Testis (tissue), 3 donors: ENCODE measurements around the gene ZPR1. TPM values are rescaled to one million over a fixed set of nuclear protein-coding genes. Genes with fewer than 3 reads are reported as not detected.

Experiments
- DNase-seq: peaks from one replicate; pipeline ENCODE4 v3.0.0-alpha.2; 2019
- H3K27ac ChIP-seq, 2 donors: fragments of 200-600 bp; sonication (generic); one replicate each; pipeline ENCODE4 v1.5.1; 2019
- H3K27me3 ChIP-seq: fragments of 200-600 bp; sonication (generic); one replicate; pipeline ENCODE4 v1.5.1; 2019
- H3K36me3 ChIP-seq: fragments of 200-600 bp; sonication (generic); one replicate; pipeline ENCODE4 v1.5.1; 2017; ENCODE audit warnings: low read depth; ENCODE audit errors: missing control alignments
- H3K4me1 ChIP-seq: fragments of 200-600 bp; sonication (generic); one replicate; pipeline ENCODE4 v1.5.1; 2019
- H3K4me3 ChIP-seq, 2 donors: fragments of 200-600 bp; sonication (generic); one replicate each; pipeline ENCODE4 v1.5.1; 2017 to 2019
- H3K9me3 ChIP-seq: fragments of 200-600 bp; sonication (generic); one replicate; pipeline ENCODE4 v1.5.1; 2017
- CTCF ChIP-seq, 3 experiments: fragments of 450-650 bp in 2 of 3; fragments of 200-600 bp in 1 of 3; sonication (generic) in 1 of 3; IDR thresholded peaks; one replicate each; pipeline ENCODE4 v1.5.1; 2016 to 2019; ENCODE audit warnings: antibody characterized with exemption in 3 of 3, mild to moderate bottlenecking in 2 of 3, moderate library complexity in 1 of 3
- POLR2A ChIP-seq: fragments of 450-650 bp; IDR thresholded peaks from one replicate; pipeline ENCODE4 v1.6.1; 2017; ENCODE audit warnings: antibody characterized with exemption, mild to moderate bottlenecking, moderate library complexity
- WGBS, 2 donors: methylation state at CpG; one replicate each; pipeline ENCODE4 v1.1.5; 2018; 5-methylcytosine and 5-hydroxymethylcytosine counted together
- intact Hi-C: fragments of 100-400 bp; cut with DNase I; formaldehyde crosslinking; loops from one replicate; pipeline ENCODE4 v1.15.1; 2023; ENCODE audit warnings: low total_unique reads
- polyA plus RNA-seq: library from polyadenylated mRNA; stranded (reverse); fragments of 350-450 nt; fragmentation: Illumina TruSeq; extraction: RNeasy Lipid Tissue Mini Kit (QIAGEN cat#74804); gene quantifications from one replicate; pipeline ENCODE4 v1.2.3, GENCODE V29; 2014; ENCODE audit warnings: low read depth, low replicate concordance; ENCODE audit not compliant: insufficient read depth
- total RNA-seq, 2 donors: library from RNA; depleted of rRNA; stranded (reverse); fragments of >200 nt; gene quantifications; one replicate each; pipeline ENCODE4 v1.2.3, GENCODE V29; 2016

The ZPR1 gene
- total and polyA plus RNA-seq, 3 donors from 2014 or later, result 44.4 to 138 (median 68.0) TPM

GRCh38 chr11:116733043-116733755 lies 54.6 kb downstream of the ZPR1 start:
- no peaks in the 10 kb centered on the region for H3K9me3 ChIP-seq
- no peak for DNase-seq
- TF ChIP-seq POLR2A, result no peak
- no peak for TF ChIP-seq CTCF (IDR thresholded peaks at IDR 0.05)
- no peaks in the 10 kb centered on the region for H3K4me1 ChIP-seq
- 49 to 70% methylated on average over 10 of the region's 10 CpGs for WGBS, 2 donors
- intact Hi-C loops, result no loop called here
- H3K4me3 ChIP-seq, result no peak overlapping the region
- no peak overlapping the region for H3K27ac ChIP-seq
- no peaks in the 10 kb centered on the region for H3K36me3 ChIP-seq
- no peaks in the 10 kb centered on the region for H3K27me3 ChIP-seq

GRCh38 chr11:116732271-116733042 lies 55.4 kb downstream of the ZPR1 start:
- 22 to 26% methylated on average over 20 to 25 of the region's 25 CpGs for WGBS, 2 donors
- peak; percentile 84 for DNase-seq
- TF ChIP-seq POLR2A (no peak), CTCF (IDR thresholded peaks at IDR 0.05) (peak; percentile 37 to 85 (median 69))
- Histone ChIP-seq H3K9me3 (no peaks in the 10 kb centered on the region), H3K4me1 (no peaks in the 10 kb centered on the region), H3K4me3 (peak overlapping the region in 1 of 2 donors; percentile 14), H3K36me3 (no peaks in the 10 kb centered on the region), H3K27me3 (no peaks in the 10 kb centered on the region), H3K27ac (no peak overlapping the region)
- intact Hi-C loops, result no loop called here

DNA sequence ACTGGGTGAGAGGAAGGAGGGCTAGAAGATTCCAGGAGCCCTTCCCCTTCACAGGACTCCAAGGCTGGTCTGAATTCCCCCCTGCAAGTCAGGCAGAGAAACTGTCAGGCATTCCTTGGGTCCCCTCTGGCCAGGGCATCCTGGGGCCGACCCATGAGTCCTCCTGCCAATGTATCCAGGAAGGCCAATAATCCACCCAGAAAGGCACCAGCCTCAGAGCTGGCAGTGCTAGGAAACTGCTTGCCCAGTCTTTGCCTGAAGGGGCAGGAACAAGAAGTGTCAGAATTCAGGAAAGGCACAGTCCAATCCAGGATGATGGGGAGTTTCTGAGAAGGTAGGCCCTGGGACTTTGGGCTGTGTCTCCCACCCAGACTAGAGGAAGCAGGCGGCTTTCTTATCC lies 56.0 kb downstream of the ZPR1 start:
- H3K27ac ChIP-seq, result no peak overlapping the region
- intact Hi-C loops, result no loop called here
- H3K36me3 ChIP-seq, result no peaks in the 10 kb centered on the region
- no peak for TF ChIP-seq CTCF (IDR thresholded peaks at IDR 0.05)
- TF ChIP-seq POLR2A, result no peak
- DNase-seq, result no peak
- peak overlapping the region in 1 of 2 donors; percentile 14 for H3K4me3 ChIP-seq
- no peaks in the 10 kb centered on the region for H3K27me3 ChIP-seq
- WGBS, 2 donors, result 58 to 72% methylated on average over 2 of the region's 2 CpGs
- H3K4me1 ChIP-seq, result no peaks in the 10 kb centered on the region
- H3K9me3 ChIP-seq, result no peaks in the 10 kb centered on the region

- peaks cover 2% of the 10 kb centered on the region for H3K4me1 ChIP-seq
- no peak overlapping the region for H3K27ac ChIP-seq
- H3K27me3 ChIP-seq, result no peaks in the 10 kb centered on the region
- no peaks in the 10 kb centered on the region for H3K9me3 ChIP-seq
- no peaks in the 10 kb centered on the region for H3K36me3 ChIP-seq
- intact Hi-C loops, result no loop called here
- TF ChIP-seq CTCF (IDR thresholded peaks at IDR 0.05) (no peak), POLR2A (no peak)
- H3K4me3 ChIP-seq, result no peak overlapping the region
- DNase-seq, result no peak
- 80 to 85% methylated on average over 8 to 11 of the region's 11 CpGs for WGBS, 2 donors
Measured at GRCh38 chr11:116731097-116731761, 56.6 kb downstream of the ZPR1 start.
